Upper lobe of left lung (tissue), 4 donors: Measurements from ENCODE around the gene HNRNPK.

Source experiments
- CTCF ChIP-seq, 6 experiments: fragments of 450-650 bp in 4 of 6; fragments of 200-600 bp in 2 of 6; sonication (generic) in 2 of 6; IDR thresholded peaks; one replicate each; pipeline ENCODE4 v1.5.1; 2016 to 2019; ENCODE audit warnings: antibody characterized with exemption in 6 of 6
- EP300 ChIP-seq, 4 donors: sonication (generic); formaldehyde crosslinking; IDR thresholded peaks; one replicate each; pipeline ENCODE4 v1.5.1; 2017; ENCODE audit warnings: antibody characterized with exemption in 4 of 4, control low read depth in 2 of 4
- POLR2A ChIP-seq, 4 donors: fragments of 450-650 bp; IDR thresholded peaks; one replicate each; pipeline ENCODE4 v1.5.1; 2016 to 2017; ENCODE audit warnings: antibody characterized with exemption in 4 of 4, mild to moderate bottlenecking in 2 of 4
- POLR2AphosphoS5 ChIP-seq, 2 donors: sonication (generic); formaldehyde crosslinking; IDR thresholded peaks; one replicate each; pipeline ENCODE4 v1.5.1; 2017; ENCODE audit warnings: antibody characterized with exemption in 2 of 2

DNA sequence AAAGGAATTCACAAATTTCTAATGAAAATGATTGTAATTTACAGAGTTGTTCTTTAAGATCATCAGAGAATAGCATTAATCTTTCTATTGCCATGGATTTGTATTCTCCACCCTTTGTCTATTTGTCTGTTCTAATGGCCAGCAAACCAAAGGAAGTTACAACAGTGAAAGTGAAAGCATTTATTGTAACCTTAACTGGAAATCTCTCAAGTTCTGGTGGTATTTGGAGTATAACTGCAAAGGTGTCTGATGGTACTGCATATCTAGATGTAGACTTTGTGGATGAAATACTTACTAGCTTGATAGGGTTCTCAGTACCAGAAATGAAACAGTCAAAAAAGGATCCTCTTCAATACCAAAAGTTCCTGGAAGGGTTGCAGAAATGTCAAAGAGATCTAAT is 22.3 kb upstream of the HNRNPK start:
- TF ChIP-seq CTCF (IDR thresholded peaks at IDR 0.05) = no peak
- TF ChIP-seq POLR2AphosphoS5 (IDR thresholded peaks at IDR 0.05) = no peak
- no peak for TF ChIP-seq POLR2A (IDR thresholded peaks at IDR 0.05)
- no peak for TF ChIP-seq EP300 (IDR thresholded peaks at IDR 0.05)
